Glutamatergic neuron (in vitro differentiated cells): ENCODE measurements around the gene LPIN2. TPM values are rescaled to one million over a fixed set of nuclear protein-coding genes. Genes with fewer than 3 reads are reported as not detected.
"Not testable (repeated sequence)": the region's sequence is repeated elsewhere in the genome, so short reads cannot be mapped to it uniquely, and the experiment has no call there.

Experiments
- DNase-seq: peaks from one replicate; pipeline ENCODE4 v3.0.0; 2022
- H3K27ac Mint-ChIP-seq: one replicate; pipeline ENCODE4 v1.8.0; 2020; ENCODE audit warnings: mild to moderate bottlenecking, mixed read lengths, inconsistent platforms; ENCODE audit not compliant: unreplicated experiment
- H3K27me3 Mint-ChIP-seq: one replicate; pipeline ENCODE4 v1.8.0; 2020; ENCODE audit warnings: mild to moderate bottlenecking, moderate library complexity, mixed read lengths, inconsistent platforms; ENCODE audit not compliant: unreplicated experiment
- H3K36me3 Mint-ChIP-seq: one replicate; pipeline ENCODE4 v1.8.0; 2020; ENCODE audit warnings: mild to moderate bottlenecking, mixed read lengths, inconsistent platforms; ENCODE audit not compliant: unreplicated experiment
- H3K4me1 Mint-ChIP-seq: one replicate; pipeline ENCODE4 v1.8.0; 2020; ENCODE audit warnings: mild to moderate bottlenecking, low read depth, mixed read lengths, inconsistent platforms; ENCODE audit not compliant: unreplicated experiment
- H3K4me3 Mint-ChIP-seq: one replicate; pipeline ENCODE4 v1.8.0; 2020; ENCODE audit warnings: mild to moderate bottlenecking, mixed read lengths, inconsistent platforms; ENCODE audit not compliant: unreplicated experiment
- H3K9me3 Mint-ChIP-seq: one replicate; pipeline ENCODE4 v1.8.0; 2020; ENCODE audit warnings: mild to moderate bottlenecking, moderate library complexity, mixed read lengths, inconsistent platforms; ENCODE audit not compliant: unreplicated experiment
- CTCF ChIP-seq: fragments of 200-600 bp; sonication (generic); IDR thresholded peaks from one replicate; pipeline ENCODE4 v1.5.0; 2021; ENCODE audit not compliant: partially characterized antibody, unreplicated experiment
- total RNA-seq: library from RNA; stranded (reverse); fragmentation: NEBNext Ultra II Directional; extraction: Animal tissue kit (Norgen Biotek cat#: 25700); gene quantifications from one replicate; pipeline ENCODE4 v1.2.1, GENCODE V29; 2021; ENCODE audit not compliant: unreplicated experiment

The LPIN2 gene
- total RNA-seq, 1 donor from 2014 or later = 7.6 TPM

- TF ChIP-seq CTCF = no peak
- peaks cover 20% of the 10 kb centered on the region for H3K36me3 Mint-ChIP-seq
- H3K4me1 Mint-ChIP-seq = peaks cover 1% of the 10 kb centered on the region
- H3K27ac Mint-ChIP-seq = no peak overlapping the region
- no peak overlapping the region for H3K4me3 Mint-ChIP-seq
- no peak for DNase-seq
- peaks cover 2% of the 10 kb centered on the region for H3K27me3 Mint-ChIP-seq
- H3K9me3 Mint-ChIP-seq = peaks cover 9% of the 10 kb centered on the region
Measured at GRCh38 chr18:3054780-3055179, 41.8 kb upstream of the LPIN2 start.

- H3K9me3 Mint-ChIP-seq = peaks cover 9% of the 10 kb centered on the region
- no peak overlapping the region for H3K4me3 Mint-ChIP-seq
- H3K4me1 Mint-ChIP-seq = peaks cover 1% of the 10 kb centered on the region
- H3K27ac Mint-ChIP-seq = no peak overlapping the region
- peaks cover 20% of the 10 kb centered on the region for H3K36me3 Mint-ChIP-seq
- no peak for DNase-seq
- TF ChIP-seq CTCF = no peak
- peaks cover 2% of the 10 kb centered on the region for H3K27me3 Mint-ChIP-seq
Measured at GRCh38 chr18:3054214-3054613, 41.3 kb upstream of the LPIN2 start.

- peaks cover 4% of the 10 kb centered on the region for H3K27me3 Mint-ChIP-seq
- peaks cover 20% of the 10 kb centered on the region for H3K36me3 Mint-ChIP-seq
- no peak overlapping the region for H3K27ac Mint-ChIP-seq
- TF ChIP-seq CTCF = no peak
- H3K4me3 Mint-ChIP-seq = no peak overlapping the region
- H3K9me3 Mint-ChIP-seq = peaks cover 10% of the 10 kb centered on the region
- no peak for DNase-seq
- H3K4me1 Mint-ChIP-seq = peaks cover 3% of the 10 kb centered on the region
Measured at GRCh38 chr18:3053081-3053480, 40.1 kb upstream of the LPIN2 start.

- H3K36me3 Mint-ChIP-seq = peaks cover 20% of the 10 kb centered on the region
- peaks cover 11% of the 10 kb centered on the region for H3K9me3 Mint-ChIP-seq
- H3K4me1 Mint-ChIP-seq = peaks cover 6% of the 10 kb centered on the region
- no peak overlapping the region for H3K27ac Mint-ChIP-seq
- no peak for TF ChIP-seq CTCF
- H3K4me3 Mint-ChIP-seq = no peak overlapping the region
- peaks cover 4% of the 10 kb centered on the region for H3K27me3 Mint-ChIP-seq
- no peak for DNase-seq
Measured at GRCh38 chr18:3052411-3052758, 39.4 kb upstream of the LPIN2 start.

- DNase-seq = no peak
- H3K4me3 Mint-ChIP-seq = no peak overlapping the region
- H3K27me3 Mint-ChIP-seq = peaks cover 4% of the 10 kb centered on the region
- TF ChIP-seq CTCF = no peak
- H3K27ac Mint-ChIP-seq = no peak overlapping the region
- peaks cover 11% of the 10 kb centered on the region for H3K9me3 Mint-ChIP-seq
- peaks cover 20% of the 10 kb centered on the region for H3K36me3 Mint-ChIP-seq
- H3K4me1 Mint-ChIP-seq = peaks cover 6% of the 10 kb centered on the region
Measured at GRCh38 chr18:3051718-3052410, 38.9 kb upstream of the LPIN2 start.

GRCh38 chr18:3049897-3050454 lies 37.0 kb upstream of the LPIN2 start:
- not testable (repeated sequence) for DNase-seq, H3K4me3 Mint-ChIP-seq, H3K27me3 Mint-ChIP-seq, H3K4me1 Mint-ChIP-seq
- peaks cover 20% of the 10 kb centered on the region for H3K36me3 Mint-ChIP-seq
- H3K27ac Mint-ChIP-seq = peak overlapping the region; percentile 76
- peaks cover 11% of the 10 kb centered on the region for H3K9me3 Mint-ChIP-seq
